HEK293T (cell line): ENCODE data around the gene ANKZF1.

Source experiments
- ARNT ChIP-seq: fragments of 450-650 bp; IDR thresholded peaks from 2 replicates; pipeline ENCODE4 v1.6.1; 2017; ENCODE audit warnings: mild to moderate bottlenecking
- FOXM1 ChIP-seq: fragments of 450-650 bp; IDR thresholded peaks from 2 replicates; pipeline ENCODE4 v1.6.1; 2017; ENCODE audit warnings: mild to moderate bottlenecking, borderline replicate concordance
- HDGF ChIP-seq: fragments of 450-650 bp; IDR thresholded peaks from 2 replicates; pipeline ENCODE4 v1.6.1; 2017; ENCODE audit warnings: antibody characterized with exemption, borderline replicate concordance
- LEF1 ChIP-seq: fragments of 450-650 bp; IDR thresholded peaks from 2 replicates; pipeline ENCODE4 v1.6.1; 2017; ENCODE audit warnings: mild to moderate bottlenecking, borderline replicate concordance
- PKNOX1 ChIP-seq: fragments of 450-650 bp; IDR thresholded peaks from 2 replicates; pipeline ENCODE4 v1.6.1; 2016
- SP1 ChIP-seq: fragments of 450-650 bp; IDR thresholded peaks from 2 replicates; pipeline ENCODE4 v1.6.1; 2017
- SUZ12 ChIP-seq: fragments of 450-650 bp; IDR thresholded peaks from 2 replicates; pipeline ENCODE4 v1.6.1; 2016; ENCODE audit warnings: mild to moderate bottlenecking
- ZNF384 ChIP-seq: fragments of 450-650 bp; IDR thresholded peaks from 2 replicates; pipeline ENCODE4 v1.6.1; 2016

- TF ChIP-seq ZNF384 (no peak), PKNOX1 (no peak), HDGF (no peak), ARNT (no peak), SP1 (no peak), SUZ12 (no peak), FOXM1 (no peak), LEF1 (no peak)
These were observed 698 bp upstream of the ANKZF1 start for GRCh38 chr2:219228911-219229304.
